Calu3 (cell line): ENCODE measurements around the gene IFI44. TPM values are rescaled to one million over a fixed set of nuclear protein-coding genes. Genes with fewer than 3 reads are reported as not detected.

Source experiments
- BruUV-seq: library from RNA; stranded (reverse); fragments of 400-500 nt; replicated peaks from 2 replicates; lab custom pipeline; 2021; lab: Mats Ljungman, UMichigan
- CTCF ChIA-PET: fragments of 300-600 bp; sonication (Branson Sonifier 250); formaldehyde crosslinking; loops from one replicate; lab custom pipeline; 2022; ENCODE audit warnings: antibody characterized with exemption; lab: Charles Lee
- DNase-seq: peaks from one replicate; pipeline ENCODE4 v3.0.0; 2022
- H3K27ac Mint-ChIP-seq: one replicate; pipeline ENCODE4 v1.8.0; 2022; ENCODE audit warnings: mixed read lengths; ENCODE audit not compliant: unreplicated experiment
- H3K27me3 Mint-ChIP-seq: one replicate; pipeline ENCODE4 v1.8.0; 2022; ENCODE audit warnings: mixed read lengths; ENCODE audit not compliant: unreplicated experiment
- H3K36me3 Mint-ChIP-seq: one replicate; pipeline ENCODE4 v1.8.0; 2022; ENCODE audit warnings: mild to moderate bottlenecking, moderate library complexity, mixed read lengths; ENCODE audit not compliant: insufficient read depth, unreplicated experiment
- H3K4me1 Mint-ChIP-seq: one replicate; pipeline ENCODE4 v1.8.0; 2022; ENCODE audit warnings: mild to moderate bottlenecking, low read depth, mixed read lengths; ENCODE audit not compliant: unreplicated experiment
- H3K4me3 Mint-ChIP-seq: one replicate; pipeline ENCODE4 v1.8.0; 2022; ENCODE audit warnings: mild to moderate bottlenecking, low read depth, moderate library complexity, mixed read lengths; ENCODE audit not compliant: unreplicated experiment
- H3K9me3 Mint-ChIP-seq: one replicate; pipeline ENCODE4 v1.8.0; 2022; ENCODE audit warnings: low read depth, mixed read lengths; ENCODE audit not compliant: unreplicated experiment
- CTCF ChIP-seq: fragments of 200-600 bp; IDR thresholded peaks from one replicate; pipeline ENCODE4 v1.8.0; 2022; ENCODE audit warnings: antibody characterized with exemption; ENCODE audit not compliant: unreplicated experiment
- intact Hi-C: fragments of 100-400 bp; cut with micrococcal nuclease; formaldehyde crosslinking; loops from one replicate; pipeline ENCODE4 v1.10.0; 2022; ENCODE audit not compliant: unreplicated experiment
- total RNA-seq: library from RNA; stranded (reverse); gene quantifications from 2 replicates; pipeline ENCODE4 v1.2.3, GENCODE V29; 2022

The IFI44 gene
- total RNA-seq, 1 experiment from 2014 or later = 125 TPM

DNA sequence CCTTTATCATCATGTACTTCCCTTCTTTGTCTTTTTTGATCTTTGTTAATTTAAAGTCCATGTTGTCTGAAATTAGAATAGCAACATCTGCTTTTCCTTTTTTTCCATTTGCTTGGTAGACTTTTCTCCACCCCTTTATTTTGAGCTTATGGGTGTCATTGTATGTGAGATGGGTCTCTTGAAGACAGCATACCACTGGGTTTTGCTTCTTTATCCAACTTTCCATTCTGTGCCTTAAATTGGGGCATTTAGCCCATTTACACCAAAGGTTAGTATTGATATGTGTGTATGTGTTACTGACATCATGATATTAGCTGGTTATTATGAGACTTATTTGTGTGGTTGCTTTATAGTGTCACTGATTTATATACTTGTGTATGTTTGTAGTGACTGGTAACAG is 50.2 kb downstream of the IFI44 start:
- no peak for DNase-seq
- Mint-ChIP-seq H3K4me3 (no peak overlapping the region), H3K27me3 (no peaks in the 10 kb centered on the region), H3K9me3 (peaks cover 2% of the 10 kb centered on the region), H3K36me3 (no peaks in the 10 kb centered on the region), H3K27ac (no peak overlapping the region), H3K4me1 (no peaks in the 10 kb centered on the region)
- intact Hi-C loops = no loop called here
- no TSS peak for BruUV-seq
- TF ChIP-seq CTCF = no peak
- CTCF ChIA-PET = no interaction called here

DNA sequence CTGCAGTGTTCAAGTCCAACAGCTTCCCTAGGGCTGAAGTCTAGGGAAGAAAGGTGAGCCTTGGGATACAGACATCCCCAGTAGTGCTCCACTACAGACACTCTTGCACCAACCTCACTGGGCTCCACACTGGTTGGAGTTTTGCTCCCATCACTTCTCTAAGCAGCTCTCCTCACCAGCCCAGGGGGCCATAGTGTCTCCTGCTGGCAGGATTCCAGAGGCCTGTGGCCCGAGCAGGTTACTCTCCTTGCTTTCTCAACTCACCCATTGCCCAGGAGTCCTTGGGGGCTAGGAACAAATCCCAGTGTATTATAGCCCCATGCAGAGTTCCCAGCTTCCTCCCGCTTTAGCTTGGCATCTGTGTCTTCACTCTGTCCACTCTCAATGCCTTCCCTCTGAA is 52.8 kb downstream of the IFI44 start:
- intact Hi-C loops = no loop called here
- Mint-ChIP-seq H3K9me3 (peaks cover 2% of the 10 kb centered on the region), H3K4me3 (no peak overlapping the region), H3K36me3 (no peaks in the 10 kb centered on the region), H3K27me3 (no peaks in the 10 kb centered on the region), H3K27ac (no peak overlapping the region), H3K4me1 (no peaks in the 10 kb centered on the region)
- CTCF ChIA-PET = no interaction called here
- no peak for TF ChIP-seq CTCF
- DNase-seq = no peak
- BruUV-seq = no TSS peak

- no peak for TF ChIP-seq CTCF
- no peak overlapping the region for H3K27ac Mint-ChIP-seq
- H3K36me3 Mint-ChIP-seq = no peaks in the 10 kb centered on the region
- BruUV-seq = no TSS peak
- H3K4me3 Mint-ChIP-seq = no peak overlapping the region
- DNase-seq = no peak
- CTCF ChIA-PET = no interaction called here
- H3K4me1 Mint-ChIP-seq = no peaks in the 10 kb centered on the region
- H3K9me3 Mint-ChIP-seq = peaks cover 2% of the 10 kb centered on the region
- intact Hi-C loops = no loop called here
- no peaks in the 10 kb centered on the region for H3K27me3 Mint-ChIP-seq
Observed at GRCh38 chr1:78703806-78704205, 54.2 kb downstream of the IFI44 start.

- Mint-ChIP-seq H3K4me1 (no peaks in the 10 kb centered on the region), H3K27ac (no peak overlapping the region), H3K4me3 (no peak overlapping the region), H3K9me3 (peaks cover 2% of the 10 kb centered on the region), H3K36me3 (no peaks in the 10 kb centered on the region), H3K27me3 (no peaks in the 10 kb centered on the region)
- BruUV-seq = no TSS peak
- no peak for DNase-seq
- CTCF ChIA-PET = no interaction called here
- intact Hi-C loops = no loop called here
- TF ChIP-seq CTCF = no peak
Observed at GRCh38 chr1:78712467-78713051, 62.9 kb downstream of the IFI44 start.
